K562 (cell line): ENCODE results near the gene DHPS. TPM values are rescaled to one million over a fixed set of nuclear protein-coding genes. Genes with fewer than 3 reads are reported as not detected.

ENCODE experiments used
- CTBP1 ChIP-seq: fragments of 450-650 bp; IDR thresholded peaks from 2 replicates; pipeline ENCODE4 v1.6.1; 2016; ENCODE audit warnings: borderline replicate concordance
- FUS ChIP-seq: fragments of 200-400 bp; formaldehyde crosslinking; optimal IDR thresholded peaks from 2 replicates; pipeline ENCODE3; 2017; ENCODE audit warnings: low read depth, low read length
- HDAC2 ChIP-seq: fragments of 450-650 bp; IDR thresholded peaks from 2 replicates; pipeline ENCODE4 v1.6.1; 2016; ENCODE audit warnings: mild to moderate bottlenecking
- LARP7 ChIP-seq: fragments of 450-650 bp; IDR thresholded peaks from 2 replicates; pipeline ENCODE4 v1.6.1; 2016
- MAFK ChIP-seq: IDR thresholded peaks from 2 replicates; pipeline ENCODE4 v1.6.1; 2011; ENCODE audit warnings: low read length, improper control_type of control experiment
- NCOA6 ChIP-seq: fragments of 450-650 bp; IDR thresholded peaks from 2 replicates; pipeline ENCODE4 v1.6.1; 2017; ENCODE audit warnings: mild to moderate bottlenecking
- SP1 ChIP-seq: sonication (generic); formaldehyde crosslinking; IDR thresholded peaks from 2 replicates; pipeline ENCODE4 v1.8.1; 2022; ENCODE audit warnings: mild to moderate bottlenecking, missing genetic modification reagents
- SUPT5H ChIP-seq: fragments of 450-650 bp; IDR thresholded peaks from 2 replicates; pipeline ENCODE4 v1.6.1; 2016
- TAF15 ChIP-seq: fragments of 200-400 bp; formaldehyde crosslinking; IDR thresholded peaks from 2 replicates; pipeline ENCODE4 v1.6.1; 2017; ENCODE audit warnings: mild to moderate bottlenecking, low read depth, low read length, moderate library complexity
- TFAM ChIP-seq: fragments of 250-450 bp; sonication (Bioruptor Pico); conservative IDR thresholded peaks from 2 replicates; pipeline ENCODE4 v1.5.0; 2021; ENCODE audit warnings: mild to moderate bottlenecking, moderate library complexity
- polyA plus RNA-seq, 8 experiments: library from polyadenylated mRNA; depleted of rRNA in 4 of 8; stranded (reverse) in 5 of 8; unstranded in 3 of 8; fragments of >200 nt; fragmentation: Nextera tagmentation in 2 of 8; fragmentation: Illumina TruSeq in 1 of 8; extraction: Ambion mirVana in 2 of 8; extraction: Trizol in 1 of 8; gene quantifications; 2 replicates each; pipeline versions ENCODE4 v1.2.1 to v1.2.3, GENCODE V29; 2011 to 2014; ENCODE audit warnings: inconsistent platforms in 1 of 8, missing spikeins in 1 of 8
- total RNA-seq, 7 experiments: library from RNA; depleted of rRNA in 6 of 7; stranded (reverse); fragments of >200 nt in 6 of 7; fragmentation: Illumina TruSeq in 2 of 7; extraction: Trizol in 2 of 7; gene quantifications; 2 replicates each; pipeline versions ENCODE4 v1.2.1 to v1.2.3, GENCODE V29; 2011 to 2021; ENCODE audit warnings: low replicate concordance in 1 of 7
- TF ChIP-seq, protein P1 (sequence below): fragments of 200-600 bp; sonication (generic); IDR thresholded peaks from one replicate; pipeline ENCODE4 v1.6.1; 2012; ENCODE audit warnings: mild to moderate bottlenecking, low read depth, low read length, inconsistent platforms
- TF ChIP-seq, protein P2 (sequence below): fragments of 250-450 bp; sonication (Bioruptor Pico); IDR thresholded peaks from 2 replicates; pipeline ENCODE4 v1.4.0; 2020

DHPS gene
- total and polyA plus RNA-seq, 9 of the 15 experiments (the other 6 are each of a cell fraction or from before 2014, with no cell fraction given), result 47.1 to 110 (median 79.9) TPM

DNA sequence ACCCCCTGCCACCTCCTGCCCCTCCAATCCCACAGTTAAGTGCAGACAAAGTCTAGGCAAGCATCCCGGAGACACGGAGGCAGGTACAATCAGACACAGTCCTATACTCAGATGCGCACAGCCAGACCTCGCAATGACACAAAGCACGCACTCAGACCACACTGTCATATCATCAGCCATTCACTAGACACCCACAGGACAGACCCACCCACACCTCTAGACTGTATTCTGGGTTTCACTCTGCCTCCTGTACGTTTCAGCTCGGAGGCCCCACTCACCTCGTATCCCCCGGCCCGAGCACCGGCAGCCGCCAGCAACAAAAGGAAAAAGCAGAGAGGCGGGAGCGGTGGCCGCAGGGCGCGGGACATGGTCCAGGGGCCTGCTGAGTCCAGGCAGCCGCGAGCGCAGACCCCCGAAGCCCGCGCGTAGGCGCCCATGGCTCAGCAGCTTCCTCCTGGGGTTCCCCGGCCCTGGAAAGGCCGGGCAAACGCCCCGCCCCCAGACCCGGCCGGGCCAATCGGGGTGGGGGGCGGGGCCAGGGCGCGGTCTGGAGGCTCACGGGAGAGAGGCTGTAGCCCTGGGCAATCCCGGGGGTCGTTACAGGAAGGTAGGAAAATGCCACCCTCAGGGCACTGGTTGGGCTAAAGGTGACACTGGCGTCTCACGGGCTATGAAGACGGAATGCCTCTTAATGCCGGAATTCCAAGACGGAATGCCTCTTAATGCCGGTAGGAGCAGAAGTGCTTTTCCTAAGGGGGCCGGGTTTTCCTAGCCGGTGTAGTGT lies 15.2 kb downstream of the DHPS start, which contains the start of the genes MAN2B1 and WDR83 (continued):
- TF ChIP-seq, protein P1, sequence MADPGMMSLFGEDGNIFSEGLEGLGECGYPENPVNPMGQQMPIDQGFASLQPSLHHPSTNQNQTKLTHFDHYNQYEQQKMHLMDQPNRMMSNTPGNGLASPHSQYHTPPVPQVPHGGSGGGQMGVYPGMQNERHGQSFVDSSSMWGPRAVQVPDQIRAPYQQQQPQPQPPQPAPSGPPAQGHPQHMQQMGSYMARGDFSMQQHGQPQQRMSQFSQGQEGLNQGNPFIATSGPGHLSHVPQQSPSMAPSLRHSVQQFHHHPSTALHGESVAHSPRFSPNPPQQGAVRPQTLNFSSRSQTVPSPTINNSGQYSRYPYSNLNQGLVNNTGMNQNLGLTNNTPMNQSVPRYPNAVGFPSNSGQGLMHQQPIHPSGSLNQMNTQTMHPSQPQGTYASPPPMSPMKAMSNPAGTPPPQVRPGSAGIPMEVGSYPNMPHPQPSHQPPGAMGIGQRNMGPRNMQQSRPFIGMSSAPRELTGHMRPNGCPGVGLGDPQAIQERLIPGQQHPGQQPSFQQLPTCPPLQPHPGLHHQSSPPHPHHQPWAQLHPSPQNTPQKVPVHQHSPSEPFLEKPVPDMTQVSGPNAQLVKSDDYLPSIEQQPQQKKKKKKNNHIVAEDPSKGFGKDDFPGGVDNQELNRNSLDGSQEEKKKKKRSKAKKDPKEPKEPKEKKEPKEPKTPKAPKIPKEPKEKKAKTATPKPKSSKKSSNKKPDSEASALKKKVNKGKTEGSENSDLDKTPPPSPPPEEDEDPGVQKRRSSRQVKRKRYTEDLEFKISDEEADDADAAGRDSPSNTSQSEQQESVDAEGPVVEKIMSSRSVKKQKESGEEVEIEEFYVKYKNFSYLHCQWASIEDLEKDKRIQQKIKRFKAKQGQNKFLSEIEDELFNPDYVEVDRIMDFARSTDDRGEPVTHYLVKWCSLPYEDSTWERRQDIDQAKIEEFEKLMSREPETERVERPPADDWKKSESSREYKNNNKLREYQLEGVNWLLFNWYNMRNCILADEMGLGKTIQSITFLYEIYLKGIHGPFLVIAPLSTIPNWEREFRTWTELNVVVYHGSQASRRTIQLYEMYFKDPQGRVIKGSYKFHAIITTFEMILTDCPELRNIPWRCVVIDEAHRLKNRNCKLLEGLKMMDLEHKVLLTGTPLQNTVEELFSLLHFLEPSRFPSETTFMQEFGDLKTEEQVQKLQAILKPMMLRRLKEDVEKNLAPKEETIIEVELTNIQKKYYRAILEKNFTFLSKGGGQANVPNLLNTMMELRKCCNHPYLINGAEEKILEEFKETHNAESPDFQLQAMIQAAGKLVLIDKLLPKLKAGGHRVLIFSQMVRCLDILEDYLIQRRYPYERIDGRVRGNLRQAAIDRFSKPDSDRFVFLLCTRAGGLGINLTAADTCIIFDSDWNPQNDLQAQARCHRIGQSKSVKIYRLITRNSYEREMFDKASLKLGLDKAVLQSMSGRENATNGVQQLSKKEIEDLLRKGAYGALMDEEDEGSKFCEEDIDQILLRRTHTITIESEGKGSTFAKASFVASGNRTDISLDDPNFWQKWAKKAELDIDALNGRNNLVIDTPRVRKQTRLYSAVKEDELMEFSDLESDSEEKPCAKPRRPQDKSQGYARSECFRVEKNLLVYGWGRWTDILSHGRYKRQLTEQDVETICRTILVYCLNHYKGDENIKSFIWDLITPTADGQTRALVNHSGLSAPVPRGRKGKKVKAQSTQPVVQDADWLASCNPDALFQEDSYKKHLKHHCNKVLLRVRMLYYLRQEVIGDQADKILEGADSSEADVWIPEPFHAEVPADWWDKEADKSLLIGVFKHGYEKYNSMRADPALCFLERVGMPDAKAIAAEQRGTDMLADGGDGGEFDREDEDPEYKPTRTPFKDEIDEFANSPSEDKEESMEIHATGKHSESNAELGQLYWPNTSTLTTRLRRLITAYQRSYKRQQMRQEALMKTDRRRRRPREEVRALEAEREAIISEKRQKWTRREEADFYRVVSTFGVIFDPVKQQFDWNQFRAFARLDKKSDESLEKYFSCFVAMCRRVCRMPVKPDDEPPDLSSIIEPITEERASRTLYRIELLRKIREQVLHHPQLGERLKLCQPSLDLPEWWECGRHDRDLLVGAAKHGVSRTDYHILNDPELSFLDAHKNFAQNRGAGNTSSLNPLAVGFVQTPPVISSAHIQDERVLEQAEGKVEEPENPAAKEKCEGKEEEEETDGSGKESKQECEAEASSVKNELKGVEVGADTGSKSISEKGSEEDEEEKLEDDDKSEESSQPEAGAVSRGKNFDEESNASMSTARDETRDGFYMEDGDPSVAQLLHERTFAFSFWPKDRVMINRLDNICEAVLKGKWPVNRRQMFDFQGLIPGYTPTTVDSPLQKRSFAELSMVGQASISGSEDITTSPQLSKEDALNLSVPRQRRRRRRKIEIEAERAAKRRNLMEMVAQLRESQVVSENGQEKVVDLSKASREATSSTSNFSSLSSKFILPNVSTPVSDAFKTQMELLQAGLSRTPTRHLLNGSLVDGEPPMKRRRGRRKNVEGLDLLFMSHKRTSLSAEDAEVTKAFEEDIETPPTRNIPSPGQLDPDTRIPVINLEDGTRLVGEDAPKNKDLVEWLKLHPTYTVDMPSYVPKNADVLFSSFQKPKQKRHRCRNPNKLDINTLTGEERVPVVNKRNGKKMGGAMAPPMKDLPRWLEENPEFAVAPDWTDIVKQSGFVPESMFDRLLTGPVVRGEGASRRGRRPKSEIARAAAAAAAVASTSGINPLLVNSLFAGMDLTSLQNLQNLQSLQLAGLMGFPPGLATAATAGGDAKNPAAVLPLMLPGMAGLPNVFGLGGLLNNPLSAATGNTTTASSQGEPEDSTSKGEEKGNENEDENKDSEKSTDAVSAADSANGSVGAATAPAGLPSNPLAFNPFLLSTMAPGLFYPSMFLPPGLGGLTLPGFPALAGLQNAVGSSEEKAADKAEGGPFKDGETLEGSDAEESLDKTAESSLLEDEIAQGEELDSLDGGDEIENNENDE, result no peak
- no peak for TF ChIP-seq MAFK
- TF ChIP-seq CTBP1, result 0 out of 2 replicates have a peak, but pooled peaks have one; percentile 20
- no peak for TF ChIP-seq NCOA6
- peak; percentile 44; the same call in 1 of the 2 replicates for TF ChIP-seq SUPT5H
- TF ChIP-seq TAF15, result no peak
- TF ChIP-seq TFAM (CRISPR knock-in tag), result no peak
- TF ChIP-seq HDAC2, result no peak
- no peak for TF ChIP-seq SP1 (CRISPR knock-in tag)
- TF ChIP-seq LARP7, result no peak
- TF ChIP-seq FUS, result no peak
- TF ChIP-seq, protein P2, sequence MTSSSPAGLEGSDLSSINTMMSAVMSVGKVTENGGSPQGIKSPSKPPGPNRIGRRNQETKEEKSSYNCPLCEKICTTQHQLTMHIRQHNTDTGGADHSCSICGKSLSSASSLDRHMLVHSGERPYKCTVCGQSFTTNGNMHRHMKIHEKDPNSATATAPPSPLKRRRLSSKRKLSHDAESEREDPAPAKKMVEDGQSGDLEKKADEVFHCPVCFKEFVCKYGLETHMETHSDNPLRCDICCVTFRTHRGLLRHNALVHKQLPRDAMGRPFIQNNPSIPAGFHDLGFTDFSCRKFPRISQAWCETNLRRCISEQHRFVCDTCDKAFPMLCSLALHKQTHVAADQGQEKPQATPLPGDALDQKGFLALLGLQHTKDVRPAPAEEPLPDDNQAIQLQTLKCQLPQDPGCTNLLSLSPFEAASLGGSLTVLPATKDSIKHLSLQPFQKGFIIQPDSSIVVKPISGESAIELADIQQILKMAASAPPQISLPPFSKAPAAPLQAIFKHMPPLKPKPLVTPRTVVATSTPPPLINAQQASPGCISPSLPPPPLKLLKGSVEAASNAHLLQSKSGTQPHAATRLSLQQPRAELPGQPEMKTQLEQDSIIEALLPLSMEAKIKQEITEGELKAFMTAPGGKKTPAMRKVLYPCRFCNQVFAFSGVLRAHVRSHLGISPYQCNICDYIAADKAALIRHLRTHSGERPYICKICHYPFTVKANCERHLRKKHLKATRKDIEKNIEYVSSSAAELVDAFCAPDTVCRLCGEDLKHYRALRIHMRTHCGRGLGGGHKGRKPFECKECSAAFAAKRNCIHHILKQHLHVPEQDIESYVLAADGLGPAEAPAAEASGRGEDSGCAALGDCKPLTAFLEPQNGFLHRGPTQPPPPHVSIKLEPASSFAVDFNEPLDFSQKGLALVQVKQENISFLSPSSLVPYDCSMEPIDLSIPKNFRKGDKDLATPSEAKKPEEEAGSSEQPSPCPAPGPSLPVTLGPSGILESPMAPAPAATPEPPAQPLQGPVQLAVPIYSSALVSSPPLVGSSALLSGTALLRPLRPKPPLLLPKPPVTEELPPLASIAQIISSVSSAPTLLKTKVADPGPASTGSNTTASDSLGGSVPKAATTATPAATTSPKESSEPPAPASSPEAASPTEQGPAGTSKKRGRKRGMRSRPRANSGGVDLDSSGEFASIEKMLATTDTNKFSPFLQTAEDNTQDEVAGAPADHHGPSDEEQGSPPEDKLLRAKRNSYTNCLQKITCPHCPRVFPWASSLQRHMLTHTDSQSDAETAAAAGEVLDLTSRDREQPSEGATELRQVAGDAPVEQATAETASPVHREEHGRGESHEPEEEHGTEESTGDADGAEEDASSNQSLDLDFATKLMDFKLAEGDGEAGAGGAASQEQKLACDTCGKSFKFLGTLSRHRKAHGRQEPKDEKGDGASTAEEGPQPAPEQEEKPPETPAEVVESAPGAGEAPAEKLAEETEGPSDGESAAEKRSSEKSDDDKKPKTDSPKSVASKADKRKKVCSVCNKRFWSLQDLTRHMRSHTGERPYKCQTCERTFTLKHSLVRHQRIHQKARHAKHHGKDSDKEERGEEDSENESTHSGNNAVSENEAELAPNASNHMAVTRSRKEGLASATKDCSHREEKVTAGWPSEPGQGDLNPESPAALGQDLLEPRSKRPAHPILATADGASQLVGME (CRISPR knock-in tag), result no peak
